Caco-2 (cell line): ENCODE results near the gene DSE. TPM values are rescaled to one million over a fixed set of nuclear protein-coding genes. Genes with fewer than 3 reads are reported as not detected.

Source experiments
- BruUV-seq: library from RNA; stranded (reverse); fragments of 400-500 nt; replicated peaks from 2 replicates; lab custom pipeline; 2021; lab: Mats Ljungman, UMichigan
- CTCF ChIA-PET: fragments of 300-600 bp; sonication (Branson Sonifier 250); formaldehyde crosslinking; loops from one replicate; lab custom pipeline; 2022; ENCODE audit warnings: antibody characterized with exemption; lab: Charles Lee
- POLR2A ChIA-PET: fragments of 300-600 bp; sonication (Branson Sonifier 250); formaldehyde crosslinking; loops from one replicate; lab custom pipeline; 2022; ENCODE audit warnings: antibody characterized with exemption; lab: Charles Lee
- DNase-seq, 2 experiments: peaks; one replicate each; pipeline versions ENCODE4 v3.0.0 to v3.0.0-alpha.2; 2020 to 2022
- H3K27me3 ChIP-seq: replicated peaks from 2 replicates; pipeline ENCODE4 v1.6.0; 2011; ENCODE audit warnings: low read length; ENCODE audit not compliant: control insufficient read depth, insufficient read depth
- H3K36me3 ChIP-seq: 2 replicates; pipeline ENCODE4 v1.5.1; 2011; ENCODE audit warnings: low read length; ENCODE audit not compliant: control insufficient read depth, insufficient read depth
- H3K4me1 ChIP-seq: fragments of 250-450 bp; sonication (Bioruptor Pico); 2 replicates; pipeline ENCODE4 v1.5.1; 2020; ENCODE audit warnings: mild to moderate bottlenecking
- H3K4me3 ChIP-seq: 2 replicates; pipeline ENCODE4 v1.5.1; 2011; ENCODE audit warnings: low read depth, mild to moderate bottlenecking, control low read depth, low read length
- H3K9me3 ChIP-seq: fragments of 250-450 bp; sonication (Bioruptor Pico); 2 replicates; pipeline ENCODE4 v1.5.1; 2020; ENCODE audit warnings: mild to moderate bottlenecking, moderate library complexity
- H3K27ac Mint-ChIP-seq: one replicate; pipeline ENCODE4 v1.8.0; 2022; ENCODE audit warnings: mixed read lengths; ENCODE audit not compliant: unreplicated experiment
- H3K27me3 Mint-ChIP-seq: one replicate; pipeline ENCODE4 v1.8.0; 2022; ENCODE audit warnings: mixed read lengths; ENCODE audit not compliant: insufficient read depth, unreplicated experiment
- H3K36me3 Mint-ChIP-seq: one replicate; pipeline ENCODE4 v1.8.0; 2022; ENCODE audit warnings: mild to moderate bottlenecking, mixed read lengths; ENCODE audit not compliant: insufficient read depth, unreplicated experiment
- H3K4me1 Mint-ChIP-seq: one replicate; pipeline ENCODE4 v1.8.0; 2022; ENCODE audit warnings: low read depth, mixed read lengths; ENCODE audit not compliant: unreplicated experiment
- H3K4me3 Mint-ChIP-seq: one replicate; pipeline ENCODE4 v1.8.0; 2022; ENCODE audit warnings: mild to moderate bottlenecking, moderate library complexity, mixed read lengths; ENCODE audit not compliant: unreplicated experiment
- H3K9me3 Mint-ChIP-seq: one replicate; pipeline ENCODE4 v1.8.0; 2022; ENCODE audit warnings: mixed read lengths; ENCODE audit not compliant: unreplicated experiment
- intact Hi-C: fragments of 100-400 bp; cut with micrococcal nuclease; formaldehyde crosslinking; loops from one replicate; pipeline ENCODE4 v1.10.0; 2022; ENCODE audit not compliant: unreplicated experiment
- total RNA-seq: library from RNA; stranded (reverse); gene quantifications from 2 replicates; pipeline ENCODE4 v1.2.3, GENCODE V29; 2022
- TF ChIP-seq, protein P1 (sequence below), 2 experiments: fragments of 200-600 bp in 1 of 2; IDR thresholded peaks; 1 replicate in 1 of 2; 2 replicates in 1 of 2; pipeline versions ENCODE4 v1.5.1 to v1.8.0; 2011 to 2022; ENCODE audit warnings: antibody characterized with exemption in 1 of 2, control low read depth in 1 of 2, inconsistent platforms in 1 of 2, low read depth in 1 of 2, low read length in 1 of 2, mild to moderate bottlenecking in 1 of 2, moderate library complexity in 1 of 2; ENCODE audit not compliant: insufficient read depth in 1 of 2, severe bottlenecking in 1 of 2, unreplicated experiment in 1 of 2

Gene DSE
- total RNA-seq, 1 experiment from 2014 or later, result 2.8 TPM

DNA sequence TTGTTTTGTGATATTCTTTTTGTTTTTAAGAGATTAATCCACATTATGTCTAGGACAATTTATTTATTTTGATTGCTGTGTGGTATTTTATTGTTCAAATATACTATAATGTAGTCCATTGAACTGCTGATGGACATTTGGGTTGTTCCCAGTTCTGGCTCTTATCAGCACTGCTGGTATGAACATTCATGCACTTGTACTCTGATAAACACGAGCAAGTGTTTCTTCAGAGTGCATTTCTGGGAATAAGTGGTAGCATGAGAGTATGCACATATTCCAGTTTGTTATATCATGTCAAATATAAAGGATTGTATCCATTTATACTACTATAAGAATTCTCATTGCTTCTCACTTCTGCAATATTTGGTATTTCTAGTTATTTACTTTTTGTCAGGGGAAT, 97.5 kb downstream of the DSE start:
- Histone ChIP-seq H3K4me3 (no peak overlapping the region), H3K27me3 (no peaks in the 10 kb centered on the region), H3K4me1 (no peaks in the 10 kb centered on the region), H3K9me3 (no peaks in the 10 kb centered on the region), H3K36me3 (no peaks in the 10 kb centered on the region)
- TF ChIP-seq, protein P1, sequence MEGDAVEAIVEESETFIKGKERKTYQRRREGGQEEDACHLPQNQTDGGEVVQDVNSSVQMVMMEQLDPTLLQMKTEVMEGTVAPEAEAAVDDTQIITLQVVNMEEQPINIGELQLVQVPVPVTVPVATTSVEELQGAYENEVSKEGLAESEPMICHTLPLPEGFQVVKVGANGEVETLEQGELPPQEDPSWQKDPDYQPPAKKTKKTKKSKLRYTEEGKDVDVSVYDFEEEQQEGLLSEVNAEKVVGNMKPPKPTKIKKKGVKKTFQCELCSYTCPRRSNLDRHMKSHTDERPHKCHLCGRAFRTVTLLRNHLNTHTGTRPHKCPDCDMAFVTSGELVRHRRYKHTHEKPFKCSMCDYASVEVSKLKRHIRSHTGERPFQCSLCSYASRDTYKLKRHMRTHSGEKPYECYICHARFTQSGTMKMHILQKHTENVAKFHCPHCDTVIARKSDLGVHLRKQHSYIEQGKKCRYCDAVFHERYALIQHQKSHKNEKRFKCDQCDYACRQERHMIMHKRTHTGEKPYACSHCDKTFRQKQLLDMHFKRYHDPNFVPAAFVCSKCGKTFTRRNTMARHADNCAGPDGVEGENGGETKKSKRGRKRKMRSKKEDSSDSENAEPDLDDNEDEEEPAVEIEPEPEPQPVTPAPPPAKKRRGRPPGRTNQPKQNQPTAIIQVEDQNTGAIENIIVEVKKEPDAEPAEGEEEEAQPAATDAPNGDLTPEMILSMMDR (IDR thresholded peaks at IDR 0.05; ENCODE audit: insufficient read depth in 1 of 2, low read depth in 1 of 2, low read length in 1 of 2, severe bottlenecking in 1 of 2, unreplicated experiment in 1 of 2), result no peak
- H3K4me3 Mint-ChIP-seq, result no peak overlapping the region
- no peaks in the 10 kb centered on the region for H3K4me1 Mint-ChIP-seq
- CTCF ChIA-PET, result no interaction called here
- POLR2A ChIA-PET, result no interaction called here
- H3K27ac Mint-ChIP-seq, result no peak overlapping the region
- intact Hi-C loops, result no loop called here
- no peaks in the 10 kb centered on the region for H3K36me3 Mint-ChIP-seq
- no TSS peak for BruUV-seq
- no peaks in the 10 kb centered on the region for H3K9me3 Mint-ChIP-seq
- no peak for DNase-seq
- peaks cover 24% of the 10 kb centered on the region for H3K27me3 Mint-ChIP-seq

DNA sequence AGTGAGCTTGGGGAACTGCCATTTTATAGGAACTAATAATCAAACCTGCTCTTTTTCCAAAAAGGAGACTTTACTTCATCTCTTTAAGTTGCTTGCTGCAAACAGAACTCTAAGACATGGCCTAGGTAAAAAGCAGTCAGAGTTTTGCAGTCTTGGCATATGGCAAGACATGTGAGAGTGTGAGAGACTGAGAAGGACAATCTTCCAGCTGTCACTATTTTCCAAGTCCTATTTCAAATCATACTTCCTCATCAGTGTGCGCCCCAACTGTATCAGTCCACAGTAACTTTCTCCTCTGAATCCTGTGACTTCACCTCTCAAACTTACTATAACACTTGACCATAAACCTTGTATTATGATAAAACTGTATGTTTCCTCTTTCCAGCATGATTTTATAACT, 100.8 kb downstream of the DSE start:
- BruUV-seq, result no TSS peak
- no peaks in the 10 kb centered on the region for H3K9me3 ChIP-seq
- POLR2A ChIA-PET, result no interaction called here
- peaks cover 14% of the 10 kb centered on the region for H3K27me3 Mint-ChIP-seq
- no peaks in the 10 kb centered on the region for H3K27me3 ChIP-seq
- TF ChIP-seq, protein P1 (IDR thresholded peaks at IDR 0.05; ENCODE audit: insufficient read depth in 1 of 2, low read depth in 1 of 2, low read length in 1 of 2, severe bottlenecking in 1 of 2, unreplicated experiment in 1 of 2), result no peak
- no peak overlapping the region for H3K4me3 ChIP-seq
- peaks cover under 1% of the 10 kb centered on the region for H3K4me1 Mint-ChIP-seq
- no peaks in the 10 kb centered on the region for H3K4me1 ChIP-seq
- intact Hi-C loops, result no loop called here
- no peaks in the 10 kb centered on the region for H3K9me3 Mint-ChIP-seq
- H3K27ac Mint-ChIP-seq, result no peak overlapping the region
- no peaks in the 10 kb centered on the region for H3K36me3 ChIP-seq
- H3K36me3 Mint-ChIP-seq, result no peaks in the 10 kb centered on the region
- DNase-seq, result no peak
- no peak overlapping the region for H3K4me3 Mint-ChIP-seq
- CTCF ChIA-PET, result no interaction called here

DNA sequence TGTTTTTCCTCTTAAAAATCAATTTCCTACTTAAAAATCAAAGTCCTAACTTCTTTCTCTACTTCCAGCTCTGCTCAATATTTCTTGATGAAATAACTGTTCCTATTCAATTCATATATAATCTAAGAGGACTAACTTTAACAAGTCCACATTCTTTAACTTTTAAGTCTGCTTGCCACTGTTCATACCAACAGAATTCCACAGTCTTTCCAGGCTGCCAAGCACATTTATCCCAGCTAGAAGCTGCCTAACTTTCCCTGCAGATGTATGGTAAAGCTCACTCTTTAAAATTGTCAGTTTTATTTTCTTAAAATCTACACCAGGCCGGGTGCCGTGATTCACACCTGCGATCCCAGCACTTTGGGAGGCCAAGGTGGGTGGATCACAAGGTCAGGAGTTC, 102.0 kb downstream of the DSE start:
- DNase-seq, result no peak
- intact Hi-C loops, result no loop called here
- POLR2A ChIA-PET, result no interaction called here
- H3K27ac Mint-ChIP-seq, result no peak overlapping the region
- H3K4me1 ChIP-seq, result no peaks in the 10 kb centered on the region
- H3K4me1 Mint-ChIP-seq, result peaks cover 7% of the 10 kb centered on the region
- H3K36me3 Mint-ChIP-seq, result no peaks in the 10 kb centered on the region
- no peaks in the 10 kb centered on the region for H3K27me3 ChIP-seq
- no peak overlapping the region for H3K4me3 Mint-ChIP-seq
- no TSS peak for BruUV-seq
- CTCF ChIA-PET, result no interaction called here
- no peaks in the 10 kb centered on the region for H3K9me3 Mint-ChIP-seq
- H3K9me3 ChIP-seq, result no peaks in the 10 kb centered on the region
- H3K36me3 ChIP-seq, result no peaks in the 10 kb centered on the region
- H3K4me3 ChIP-seq, result no peak overlapping the region
- peaks cover 10% of the 10 kb centered on the region for H3K27me3 Mint-ChIP-seq
- TF ChIP-seq, protein P1 (IDR thresholded peaks at IDR 0.05; ENCODE audit: insufficient read depth in 1 of 2, low read depth in 1 of 2, low read length in 1 of 2, severe bottlenecking in 1 of 2, unreplicated experiment in 1 of 2), result no peak
